HL-60 (cell line): ENCODE measurements around the gene NR3C1.

Source experiments
- DNase-seq, 2 experiments: peaks; one replicate each; pipeline ENCODE4 v3.0.0-alpha.2; 2010 to 2020; ENCODE audit warnings: low read depth in 1 of 2, low spot score in 1 of 2
- H3K27ac ChIP-seq: fragments of 250-450 bp; sonication (Bioruptor Pico); replicated peaks from 2 replicates; pipeline ENCODE4 v1.5.1; 2020; ENCODE audit warnings: mild to moderate bottlenecking, moderate library complexity
- H3K27me3 ChIP-seq: fragments of 250-450 bp; sonication (Bioruptor Pico); 2 replicates; pipeline ENCODE4 v1.5.1; 2021; ENCODE audit warnings: mild to moderate bottlenecking, moderate library complexity; ENCODE audit not compliant: insufficient read depth, poor library complexity, severe bottlenecking
- H3K4me3 ChIP-seq: replicated peaks from 2 replicates; pipeline ENCODE4 v1.5.1; 2011; ENCODE audit warnings: mild to moderate bottlenecking, control low read depth, low read length; ENCODE audit not compliant: insufficient read depth
- CTCF ChIP-seq: IDR thresholded peaks from one replicate; pipeline ENCODE4 v1.5.1; 2011; ENCODE audit warnings: low read length, control low read depth, inconsistent platforms; ENCODE audit not compliant: insufficient read depth
- GABPA ChIP-seq: IDR thresholded peaks from 2 replicates; pipeline ENCODE4 v1.6.1; 2012; ENCODE audit warnings: low read depth
- POLR2AphosphoS5 ChIP-seq: IDR thresholded peaks from 2 replicates; pipeline ENCODE4 v1.6.1; 2012; ENCODE audit warnings: low read depth
- REST ChIP-seq: IDR thresholded peaks from 2 replicates; pipeline ENCODE4 v1.6.1; 2012; ENCODE audit warnings: low read depth; ENCODE audit not compliant: insufficient replicate concordance
- SPI1 ChIP-seq: IDR thresholded peaks from 2 replicates; pipeline ENCODE4 v1.6.1; 2012; ENCODE audit warnings: low read depth, mild to moderate bottlenecking, borderline replicate concordance

The NR3C1 gene

GRCh38 chr5:143406408-143406807, 2.9 kb upstream of the NR3C1 start:
- DNase-seq: no peak
- H3K4me3 ChIP-seq: no peak overlapping the region
- no peaks in the 10 kb centered on the region for H3K27me3 ChIP-seq
- TF ChIP-seq CTCF: no peak
- no peak for TF ChIP-seq REST
- TF ChIP-seq POLR2AphosphoS5: no peak
- TF ChIP-seq GABPA: no peak
- no peak for TF ChIP-seq SPI1
- H3K27ac ChIP-seq: no peak overlapping the region

- no peak for TF ChIP-seq POLR2AphosphoS5
- no peak for TF ChIP-seq SPI1
- TF ChIP-seq REST: no peak
- no peak for TF ChIP-seq GABPA
- no peak for TF ChIP-seq CTCF
- peak overlapping the region; percentile 99 for H3K27ac ChIP-seq
- DNase-seq: no peak
- H3K4me3 ChIP-seq: peak overlapping the region; percentile 95
- no peaks in the 10 kb centered on the region for H3K27me3 ChIP-seq
These were observed 2.3 kb upstream of the NR3C1 start for GRCh38 chr5:143405849-143406098.

- DNase-seq: peak; percentile 58 to 76
- TF ChIP-seq GABPA (peak; percentile 52), SPI1 (peak; percentile 52; the same call in 1 of the 2 replicates), POLR2AphosphoS5 (peak; percentile 49; the same call in 1 of the 2 replicates), REST (peak; percentile 66), CTCF (no peak)
- H3K27ac ChIP-seq: peak overlapping the region; percentile 99
- no peaks in the 10 kb centered on the region for H3K27me3 ChIP-seq
- peak overlapping the region; percentile 95 for H3K4me3 ChIP-seq
These were observed 1.8 kb upstream of the NR3C1 start for GRCh38 chr5:143405063-143405848.
